Mesenteric fat pad (tissue), 1 donor: ENCODE measurements around the gene ZDHHC13. TPM values are rescaled to one million over a fixed set of nuclear protein-coding genes. Genes with fewer than 3 reads are reported as not detected.

Experiments
- DNase-seq: peaks from one replicate; pipeline ENCODE4 v3.0.0-alpha.2; 2020; ENCODE audit warnings: low spot score
- total RNA-seq: library from RNA; stranded (reverse); fragmentation: NEBNext Ultra II Directional; extraction: Animal tissue kit (Norgen Biotek cat#: 25700); gene quantifications from one replicate; pipeline ENCODE4 v1.2.1, GENCODE V29; 2021
- donor health status: DM: yes; HTN: yes; CAD: no.

Gene ZDHHC13
- total RNA-seq, 1 donor from 2014 or later = 6.5 TPM

- DNase-seq = no peak
Measured at GRCh38 chr11:19201737-19202605, 85.0 kb downstream of the ZDHHC13 start, which contains the start of gene CSRP3. TSS of gene CSRP3 (minus strand) at chr11:19201983. CDS start at chr11:19192448, 9,535 bp downstream.

- DNase-seq = no peak
Measured at GRCh38 chr11:19204836-19205235, 87.9 kb downstream of the ZDHHC13 start.

- DNase-seq = no peak
Measured at GRCh38 chr11:19208181-19208580, 91.2 kb downstream of the ZDHHC13 start.

- no peak for DNase-seq
Measured at GRCh38 chr11:19208959-19209546, 92.1 kb downstream of the ZDHHC13 start.

GRCh38 chr11:19209617-19210370, 92.8 kb downstream of the ZDHHC13 start:
- no peak for DNase-seq

- DNase-seq = no peak
Measured at GRCh38 chr11:19216021-19216420, 99.1 kb downstream of the ZDHHC13 start.

- DNase-seq = no peak
Measured at GRCh38 chr11:19216709-19217374, 99.9 kb downstream of the ZDHHC13 start.

GRCh38 chr11:19218216-19218615, 101.2 kb downstream of the ZDHHC13 start:
- DNase-seq = no peak

GRCh38 chr11:19218786-19219460, 102.0 kb downstream of the ZDHHC13 start:
- DNase-seq = no peak

GRCh38 chr11:19220903-19221724, 104.1 kb downstream of the ZDHHC13 start:
- DNase-seq = no peak

GRCh38 chr11:19225123-19225522, 108.2 kb downstream of the ZDHHC13 start:
- DNase-seq = no peak

GRCh38 chr11:19225581-19225980, 108.6 kb downstream of the ZDHHC13 start:
- no peak for DNase-seq

Other genes with a start within 250 kb of the ZDHHC13 start
- not detected for gene MRGPRX1, start 177.8 kb upstream of the ZDHHC13 start, total RNA-seq
- 0.22 TPM for gene MRGPRX2, start 56.5 kb upstream of the ZDHHC13 start, total RNA-seq
- gene CSRP3, start 84.8 kb downstream of the ZDHHC13 start, total RNA-seq = not detected
- gene E2F8, start 123.8 kb downstream of the ZDHHC13 start, total RNA-seq = not detected